Activated CD8-positive, alpha-beta memory T cell treated with anti-CD3 and anti-CD28 coated beads, Interleukin-2, amount 50 U/mL, for 48 hours (primary cell): Measurements from ENCODE around the gene SLCO3A1.

Experiments used
- DNase-seq: peaks from one replicate; pipeline ENCODE4 v3.0.0-alpha.2; 2020

The SLCO3A1 gene

GRCh38 chr15:91973481-91973880 is 120.0 kb downstream of the SLCO3A1 start:
- no peak for DNase-seq

DNA sequence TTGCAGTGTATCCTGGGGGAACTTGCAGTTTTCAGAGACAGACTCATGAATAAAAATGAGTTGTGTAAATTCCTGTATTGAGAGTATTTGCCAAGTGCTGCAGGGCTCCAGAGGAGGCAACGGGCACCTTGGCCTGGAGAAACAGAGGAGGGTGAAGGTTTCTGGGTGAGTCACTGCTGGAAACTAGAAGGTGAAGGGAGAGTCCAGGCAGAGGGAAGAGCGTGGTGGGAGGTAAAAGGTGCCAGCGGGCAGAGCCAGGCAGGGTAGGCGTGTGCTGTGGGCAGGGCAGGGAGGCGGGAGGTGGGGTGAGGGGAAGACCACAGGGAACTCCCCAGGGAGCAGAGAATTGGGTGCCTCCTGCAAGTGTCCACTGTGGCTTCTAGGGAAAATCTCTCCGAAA is 120.8 kb downstream of the SLCO3A1 start:
- no peak for DNase-seq

DNA sequence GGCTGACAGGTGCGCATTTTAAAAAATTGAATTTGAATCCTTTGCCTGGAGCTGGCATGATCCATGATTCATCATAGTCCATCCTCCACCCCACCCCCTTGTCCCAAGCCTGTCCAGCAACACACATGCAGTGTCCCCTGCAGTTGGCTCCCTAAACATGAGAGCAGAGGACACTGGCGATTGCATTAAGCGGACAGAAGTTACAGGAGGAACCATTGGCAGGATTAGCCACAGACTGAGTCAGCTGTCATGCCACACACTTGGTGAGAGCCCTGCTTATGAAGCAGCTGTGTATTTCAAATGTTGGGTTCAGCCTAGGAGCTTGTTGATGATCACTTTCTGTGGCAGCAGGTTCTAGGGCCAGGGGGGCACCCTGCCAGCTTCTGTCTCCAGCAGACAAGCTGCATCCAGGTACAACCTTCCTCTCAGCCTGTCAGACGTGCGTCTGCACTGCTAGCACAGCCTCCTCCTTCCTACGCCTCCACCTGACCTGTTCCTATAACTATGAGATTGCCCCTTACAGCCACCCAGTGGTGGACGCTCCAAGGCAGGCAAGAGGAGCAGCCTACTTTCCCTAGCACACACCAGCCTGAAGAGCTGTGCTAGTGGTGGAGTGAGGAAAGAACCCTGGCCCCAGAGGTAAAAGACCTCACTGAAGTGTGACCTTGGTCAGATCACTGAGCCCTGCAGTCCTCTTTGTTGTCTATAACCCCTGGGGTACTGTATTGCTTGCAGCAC is 121.9 kb downstream of the SLCO3A1 start:
- no peak for DNase-seq

DNA sequence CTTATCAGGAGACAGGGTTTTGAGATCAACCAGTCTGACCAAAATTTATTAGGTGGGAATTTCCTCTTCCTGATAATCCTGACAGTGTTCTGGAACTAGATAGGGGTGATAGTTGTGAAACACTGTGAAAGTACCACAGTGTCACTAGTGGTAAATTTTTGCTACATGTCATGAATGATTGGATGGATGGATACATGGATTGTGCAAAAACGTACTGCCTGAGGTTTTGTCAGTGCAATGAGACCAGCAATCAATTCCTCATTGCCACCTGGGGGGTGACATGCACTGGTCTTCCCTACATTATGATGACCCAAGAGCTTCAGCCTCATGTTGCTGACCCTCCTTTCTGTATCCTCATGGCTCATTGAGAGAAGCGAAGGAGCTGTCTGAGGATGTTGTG is 123.5 kb downstream of the SLCO3A1 start:
- no peak for DNase-seq

DNA sequence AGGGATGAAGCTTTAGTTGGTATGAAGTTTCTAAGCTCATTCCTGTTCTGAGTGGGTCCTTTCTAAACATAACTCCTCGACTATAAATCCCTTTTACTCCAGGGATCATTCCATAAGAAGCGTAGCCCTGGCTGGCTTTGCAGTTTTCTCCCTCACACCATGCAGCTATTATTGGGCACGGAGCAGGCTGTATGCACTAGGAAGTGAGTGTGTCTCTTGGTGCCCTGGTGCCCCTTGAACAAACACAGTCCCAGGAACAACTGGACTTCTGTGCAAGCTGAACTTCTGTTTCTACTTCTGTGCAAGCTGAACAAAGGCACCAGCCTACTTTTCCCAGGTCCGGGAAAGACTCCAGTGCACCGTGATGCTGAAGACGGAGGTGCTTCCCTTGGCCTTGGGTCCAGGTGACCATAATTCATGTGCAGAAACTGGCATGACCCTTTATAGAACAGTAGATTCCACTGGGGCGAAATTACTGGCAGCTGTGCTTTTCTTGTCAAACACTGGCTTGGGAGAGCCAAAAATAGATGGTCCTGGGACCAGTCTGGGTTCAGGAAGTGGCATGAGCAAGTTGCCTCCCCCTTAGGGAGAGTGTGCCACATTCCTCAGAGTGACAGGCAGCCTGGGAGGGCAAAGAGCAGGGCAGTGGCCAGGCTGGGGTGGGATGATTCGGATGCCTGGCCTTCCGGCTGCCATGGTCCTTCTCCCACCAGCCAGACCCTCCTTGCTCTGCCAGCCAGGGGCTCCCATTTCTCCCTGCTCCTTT is 127.2 kb downstream of the SLCO3A1 start:
- DNase-seq = no peak

DNA sequence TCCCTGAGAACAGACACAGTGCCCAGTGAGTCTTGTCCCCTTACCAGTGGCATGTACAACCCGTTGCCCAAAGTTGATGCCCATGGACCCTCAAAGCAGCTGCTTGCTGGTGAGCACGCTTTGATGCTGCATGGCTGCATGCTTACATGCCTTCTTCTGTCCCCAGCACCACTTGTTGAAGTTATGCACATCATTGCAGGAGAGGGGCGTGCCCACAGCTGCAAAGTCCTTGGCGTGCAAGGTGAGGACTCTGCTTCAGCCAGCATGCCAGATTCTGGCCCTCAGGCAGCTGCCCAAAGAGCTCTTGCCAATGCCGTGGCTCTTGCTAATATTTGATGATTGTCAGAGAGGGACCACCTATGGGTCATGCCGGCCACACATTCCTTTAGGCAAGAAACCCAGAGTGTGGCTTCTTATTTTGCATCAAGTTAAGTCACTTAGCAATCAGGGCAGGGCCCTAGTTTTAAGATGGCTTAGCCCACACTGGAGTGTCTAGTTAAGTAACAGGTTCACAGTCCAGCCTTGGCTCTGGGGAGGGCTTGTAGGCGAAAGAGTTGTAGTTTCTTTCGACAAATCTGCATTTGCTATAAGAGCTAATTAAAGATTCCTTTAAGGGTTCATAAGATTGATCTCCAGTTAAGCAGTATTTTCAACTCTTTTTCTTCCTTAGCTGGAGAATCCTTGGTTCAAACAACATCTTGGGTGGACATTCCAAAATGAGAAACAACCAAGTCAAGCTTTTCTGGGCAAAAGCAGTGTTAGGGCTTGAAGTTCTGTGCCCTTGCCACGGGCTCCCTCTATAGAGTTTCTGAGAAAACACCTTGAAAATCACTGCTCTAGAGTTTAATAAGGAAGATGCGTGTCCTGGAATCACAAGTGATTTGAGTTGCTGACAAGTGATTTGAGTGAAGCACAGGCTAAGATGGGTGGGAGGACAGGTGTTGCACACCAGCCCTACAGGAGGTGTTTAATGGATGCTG is 128.6 kb downstream of the SLCO3A1 start:
- DNase-seq = no peak

DNA sequence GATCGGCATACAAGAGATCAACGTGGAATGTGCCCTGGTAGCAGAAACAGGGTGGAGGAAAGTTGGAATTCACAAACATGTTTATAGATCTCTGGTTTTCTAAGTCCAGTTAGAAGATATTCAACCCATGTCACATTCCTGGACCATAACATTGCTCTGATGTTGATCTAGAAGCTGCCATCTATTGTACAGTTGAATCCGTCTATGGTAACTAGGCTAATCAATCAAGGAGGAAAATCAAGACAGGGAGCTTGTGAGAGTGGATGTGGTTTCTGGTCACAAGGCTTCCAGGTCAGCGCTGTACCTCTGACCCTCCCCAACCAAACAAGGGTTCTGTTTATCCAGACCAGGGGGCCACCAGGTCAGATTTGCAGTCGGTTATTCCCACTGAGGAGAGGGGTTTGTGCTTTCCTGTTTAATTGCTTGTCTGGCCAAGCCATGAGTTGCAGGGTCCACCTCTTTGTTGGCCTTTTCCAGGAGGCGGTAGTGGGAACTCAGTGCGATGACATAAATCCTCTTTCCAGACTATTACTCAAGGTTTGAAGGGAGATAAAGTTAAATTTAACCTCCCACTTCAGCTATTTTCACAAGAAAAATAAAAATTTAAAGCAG is 130.3 kb downstream of the SLCO3A1 start:
- DNase-seq = no peak

DNA sequence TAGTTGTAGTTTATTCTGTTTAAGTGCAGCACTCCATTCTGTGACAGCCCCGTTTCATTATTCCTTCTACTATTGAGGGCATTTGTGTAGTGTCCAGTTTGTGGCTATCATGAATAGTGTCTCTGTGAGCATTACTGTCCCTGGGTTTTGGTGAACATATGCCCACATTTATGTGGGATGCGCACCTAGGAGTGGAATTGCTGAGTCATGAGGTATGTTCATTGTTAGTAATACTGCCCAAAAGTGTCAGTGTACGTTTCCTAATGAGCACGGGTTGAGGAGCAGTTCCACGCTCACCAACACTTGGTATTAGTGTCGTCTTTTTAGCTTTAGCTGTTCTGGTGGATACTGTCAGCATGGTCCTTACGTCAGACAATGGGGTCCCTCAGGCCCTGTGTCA is 131.8 kb downstream of the SLCO3A1 start:
- DNase-seq = no peak

GRCh38 chr15:91988071-91988470 is 134.6 kb downstream of the SLCO3A1 start:
- no peak for DNase-seq

- DNase-seq = no peak
These were observed 135.1 kb downstream of the SLCO3A1 start for GRCh38 chr15:91988655-91989054.

DNA sequence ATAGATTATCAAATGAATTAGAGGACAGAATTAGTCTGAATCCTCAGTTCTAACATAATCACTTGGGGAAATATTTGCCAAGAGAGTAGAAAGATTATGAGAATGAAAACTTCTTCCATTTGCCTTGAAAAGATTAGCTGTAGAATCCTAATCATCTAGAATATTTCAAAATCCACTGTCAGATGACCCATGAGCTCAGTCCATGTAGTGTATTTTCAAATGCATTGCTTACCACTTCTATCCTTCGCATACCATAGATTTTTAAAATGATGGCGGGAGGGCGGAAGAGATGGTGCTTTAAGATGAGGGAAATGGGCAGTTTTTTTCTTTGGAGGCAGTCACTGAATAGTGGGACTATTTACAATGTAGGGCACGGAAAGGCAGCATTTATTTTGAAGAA is 136.3 kb downstream of the SLCO3A1 start:
- no peak for DNase-seq

GRCh38 chr15:91992945-91993344 is 139.4 kb downstream of the SLCO3A1 start:
- DNase-seq = no peak

GRCh38 chr15:91995146-91995545 is 141.6 kb downstream of the SLCO3A1 start:
- DNase-seq = no peak

DNA sequence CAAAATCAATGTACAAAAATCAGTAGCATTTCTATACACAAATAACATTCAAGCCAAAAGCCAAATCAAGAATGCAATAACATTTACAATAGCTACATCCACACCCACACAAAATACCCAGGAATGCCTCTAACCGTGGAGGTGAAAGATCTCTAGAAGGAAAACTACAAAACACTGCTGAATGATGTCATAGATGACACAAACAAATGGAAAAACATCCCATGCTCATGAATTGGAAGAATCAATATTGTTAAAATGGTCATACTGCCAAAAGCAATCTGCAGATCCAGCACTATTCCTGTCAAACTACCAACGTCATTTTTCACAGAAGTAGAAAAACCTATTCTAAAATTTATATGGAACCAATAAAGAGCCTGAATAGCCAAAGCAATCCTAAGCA is 143.7 kb downstream of the SLCO3A1 start:
- no peak for DNase-seq

- no peak for DNase-seq
These were observed 147.2 kb downstream of the SLCO3A1 start for GRCh38 chr15:92000709-92001108.

- no peak for DNase-seq
These were observed 147.8 kb downstream of the SLCO3A1 start for GRCh38 chr15:92001307-92001706.

DNA sequence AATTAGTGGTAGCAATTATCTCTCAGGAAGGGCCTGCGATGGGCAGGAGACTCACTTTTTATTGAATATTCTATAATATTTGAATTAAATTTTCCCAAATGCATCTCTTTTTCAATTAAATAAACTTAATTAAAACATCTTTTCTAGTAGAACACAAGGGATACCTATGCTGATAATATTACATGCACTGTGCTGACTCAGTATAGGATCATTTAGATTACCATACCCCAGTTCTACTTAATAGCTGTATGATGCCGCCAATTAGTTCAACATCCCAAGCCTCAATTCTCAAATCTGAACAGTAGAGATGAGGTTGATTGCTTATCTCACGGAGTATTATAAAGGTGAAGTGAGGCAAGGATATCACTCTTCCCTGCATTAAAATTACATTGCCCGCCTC is 149.2 kb downstream of the SLCO3A1 start:
- no peak for DNase-seq

DNA sequence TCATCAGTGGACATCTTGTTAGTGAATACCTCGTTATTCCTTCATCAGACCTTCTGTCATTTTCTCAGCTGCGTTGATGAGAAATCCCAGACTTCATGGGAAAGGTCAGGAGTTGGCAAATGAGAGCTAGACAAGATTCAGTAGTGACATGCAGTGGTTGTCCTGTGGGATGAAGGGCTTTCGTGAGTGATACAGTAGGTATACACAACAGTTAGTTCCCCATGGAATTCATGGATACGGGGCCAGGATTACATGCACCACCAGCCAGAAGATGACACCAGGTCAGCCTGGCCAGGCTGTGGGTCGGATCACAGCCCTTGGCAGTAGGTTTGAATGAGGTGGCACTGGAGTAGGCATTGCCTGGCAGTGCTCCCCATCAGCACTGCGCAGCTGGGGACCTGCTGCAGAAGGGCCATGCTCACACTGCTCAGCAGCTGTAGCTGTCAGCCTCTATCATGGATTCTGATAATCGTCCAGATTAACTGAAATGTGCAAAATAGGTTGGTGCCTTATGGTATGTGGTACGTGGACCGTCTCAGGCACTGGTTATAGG is 150.1 kb downstream of the SLCO3A1 start:
- no peak for DNase-seq

- no peak for DNase-seq
These were observed 151.6 kb downstream of the SLCO3A1 start for GRCh38 chr15:92005154-92005553.

GRCh38 chr15:92006186-92007028 is 152.9 kb downstream of the SLCO3A1 start:
- DNase-seq = no peak

DNA sequence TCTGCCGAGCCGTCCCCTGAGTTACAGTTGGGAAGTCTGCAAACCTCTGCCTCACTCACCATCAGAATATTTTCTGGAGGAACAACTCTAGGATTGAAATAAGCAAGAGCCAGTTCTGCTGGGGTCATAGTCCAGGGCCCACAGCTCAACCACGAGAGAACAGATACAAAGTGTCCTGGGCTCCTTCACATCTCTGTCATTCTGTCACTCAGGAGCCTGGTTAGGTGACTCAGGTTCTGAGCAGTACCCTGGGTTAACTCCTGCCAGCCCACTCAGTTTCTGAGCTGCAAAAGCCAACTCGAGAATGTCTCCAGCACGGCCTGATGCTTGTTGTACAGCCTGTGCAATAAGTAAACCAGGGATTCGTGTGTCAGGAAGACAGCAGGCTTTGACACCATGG is 155.7 kb downstream of the SLCO3A1 start:
- no peak for DNase-seq
